Liver (tissue), 9 donors: ENCODE measurements around the gene CYFIP2. TPM values are rescaled to one million over a fixed set of nuclear protein-coding genes. Genes with fewer than 3 reads are reported as not detected.

ENCODE experiments used
- DNase-seq: peaks from one replicate; pipeline ENCODE4 v3.0.0-alpha.2; 2017; ENCODE audit warnings: low spot score
- H3K27ac ChIP-seq, 2 donors: one replicate each; pipeline ENCODE4 v1.7.0; 2013; ENCODE audit warnings: inconsistent platforms in 2 of 2, low read length in 2 of 2, control low read depth in 1 of 2, low read depth in 1 of 2, mild to moderate bottlenecking in 1 of 2
- H3K27me3 ChIP-seq, 4 donors: one replicate each; pipeline versions ENCODE4 v1.6.1 to v1.7.0; 2013; ENCODE audit warnings: low read length in 3 of 4, inconsistent platforms in 1 of 4, mild to moderate bottlenecking in 1 of 4, moderate library complexity in 1 of 4; ENCODE audit not compliant: control insufficient read depth in 4 of 4, insufficient read depth in 4 of 4
- H3K36me3 ChIP-seq, 4 donors: one replicate each; pipeline versions ENCODE4 v1.6.1 to v1.7.0; 2013; ENCODE audit warnings: low read length in 3 of 4, mild to moderate bottlenecking in 3 of 4, low read depth in 1 of 4, moderate library complexity in 1 of 4; ENCODE audit not compliant: control insufficient read depth in 4 of 4, insufficient read depth in 3 of 4
- H3K4me1 ChIP-seq, 4 donors: one replicate each; pipeline versions ENCODE4 v1.6.1 to v1.7.0; 2013; ENCODE audit warnings: low read length in 3 of 4, mild to moderate bottlenecking in 3 of 4, moderate library complexity in 1 of 4; ENCODE audit not compliant: control insufficient read depth in 4 of 4, insufficient read depth in 4 of 4
- H3K4me3 ChIP-seq, 3 donors: one replicate each; pipeline versions ENCODE4 v1.6.1 to v1.7.0; 2013; ENCODE audit warnings: low read length in 3 of 3, control low read depth in 1 of 3, low read depth in 1 of 3, mild to moderate bottlenecking in 1 of 3
- H3K9ac ChIP-seq, 2 donors: one replicate each; pipeline ENCODE4 v1.7.0; 2013; ENCODE audit warnings: low read length in 2 of 2, mild to moderate bottlenecking in 2 of 2, moderate library complexity in 2 of 2, control low read depth in 1 of 2, low read depth in 1 of 2
- H3K9me3 ChIP-seq, 4 donors: one replicate each; pipeline versions ENCODE4 v1.6.1 to v1.7.0; 2013; ENCODE audit warnings: low read length in 3 of 4; ENCODE audit not compliant: control insufficient read depth in 4 of 4
- EGR1 ChIP-seq, 2 donors: IDR thresholded peaks; 2 replicates each; pipeline ENCODE4 v1.6.1; 2016 to 2018; ENCODE audit warnings: antibody characterized with exemption in 2 of 2, low read depth in 2 of 2
- FOXA2 ChIP-seq: IDR thresholded peaks from 2 replicates; pipeline ENCODE4 v1.6.1; 2016; ENCODE audit warnings: antibody characterized with exemption
- GABPA ChIP-seq, 2 donors: IDR thresholded peaks in 1 of 2; conservative IDR thresholded peaks in 1 of 2; 2 replicates each; pipeline ENCODE4 v1.6.1; 2016; ENCODE audit warnings: antibody characterized with exemption in 2 of 2, mild to moderate bottlenecking in 1 of 2, moderate library complexity in 1 of 2
- HNF4A ChIP-seq, 2 donors: conservative IDR thresholded peaks; 2 replicates each; pipeline ENCODE4 v1.6.1; 2016; ENCODE audit warnings: antibody characterized with exemption in 2 of 2, mild to moderate bottlenecking in 2 of 2
- HNF4G ChIP-seq: IDR thresholded peaks from 2 replicates; pipeline ENCODE4 v1.6.1; 2016; ENCODE audit warnings: antibody characterized with exemption
- JUND ChIP-seq, 2 donors: IDR thresholded peaks; 2 replicates each; pipeline ENCODE4 v1.6.1; 2016; ENCODE audit warnings: antibody characterized with exemption in 2 of 2
- MAX ChIP-seq: IDR thresholded peaks from 2 replicates; pipeline ENCODE4 v1.6.1; 2016; ENCODE audit warnings: antibody characterized with exemption
- NR2F2 ChIP-seq: IDR thresholded peaks from 2 replicates; pipeline ENCODE4 v1.6.1; 2016; ENCODE audit warnings: antibody characterized with exemption
- RAD21 ChIP-seq, 2 donors: IDR thresholded peaks; 2 replicates each; pipeline ENCODE4 v1.6.1; 2016; ENCODE audit warnings: antibody characterized with exemption in 2 of 2, mild to moderate bottlenecking in 2 of 2
- RXRA ChIP-seq, 2 donors: IDR thresholded peaks; 2 replicates each; pipeline ENCODE4 v1.6.1; 2017 to 2018; ENCODE audit warnings: antibody characterized with exemption in 2 of 2, mild to moderate bottlenecking in 1 of 2
- SP1 ChIP-seq: IDR thresholded peaks from 2 replicates; pipeline ENCODE4 v1.6.1; 2018; ENCODE audit warnings: antibody characterized with exemption, mild to moderate bottlenecking
- TAF1 ChIP-seq: conservative IDR thresholded peaks from 2 replicates; pipeline ENCODE4 v1.6.1; 2016; ENCODE audit warnings: antibody characterized with exemption, mild to moderate bottlenecking
- YY1 ChIP-seq: IDR thresholded peaks from 2 replicates; pipeline ENCODE4 v1.6.1; 2016; ENCODE audit warnings: antibody characterized with exemption, mild to moderate bottlenecking
- WGBS: extraction: QIAGEN DNeasy Blood & Tissue Kit; methylation state at CpG from one replicate; pipeline ENCODE4 v1.1.7; 2013; 5-methylcytosine and 5-hydroxymethylcytosine counted together
- polyA plus RNA-seq, 2 donors: library from polyadenylated mRNA; stranded (reverse) in 1 of 2; unstranded in 1 of 2; fragments of 200-250 nt in 1 of 2; fragments of >200 nt in 1 of 2; fragmentation: Nextera tagmentation in 1 of 2; extraction: Ambion mirVana in 1 of 2; gene quantifications; one replicate each; pipeline versions ENCODE4 v1.2.1 to v1.2.3, GENCODE V29; 2013 to 2015
- total RNA-seq, 2 donors: library from RNA; depleted of rRNA; stranded (reverse); fragments of >200 nt; gene quantifications; one replicate each; pipeline ENCODE4 v1.2.3, GENCODE V29; 2014
- TF ChIP-seq, protein P1 (sequence below): fragments of 150-350 bp; IDR thresholded peaks from 2 replicates; pipeline ENCODE4 v1.5.1; 2017; ENCODE audit warnings: improper control_type of control experiment, low read depth, low read length; ENCODE audit not compliant: missing input control
- TF ChIP-seq, protein P2 (sequence below): IDR thresholded peaks from 2 replicates; pipeline ENCODE4 v1.6.1; 2016; ENCODE audit warnings: antibody characterized with exemption
- TF ChIP-seq, protein P3 (sequence below): IDR thresholded peaks from 2 replicates; pipeline ENCODE4 v1.6.1; 2016; ENCODE audit warnings: antibody characterized with exemption, mild to moderate bottlenecking
- donor health status: healthy.
- donor health status: healthy.
- donor health status: healthy.
- donor health status: healthy.
- donor health status: healthy.

CYFIP2 gene
- total and polyA plus RNA-seq, 4 donors, result 12.6 to 38.9 (median 28.2) TPM

DNA sequence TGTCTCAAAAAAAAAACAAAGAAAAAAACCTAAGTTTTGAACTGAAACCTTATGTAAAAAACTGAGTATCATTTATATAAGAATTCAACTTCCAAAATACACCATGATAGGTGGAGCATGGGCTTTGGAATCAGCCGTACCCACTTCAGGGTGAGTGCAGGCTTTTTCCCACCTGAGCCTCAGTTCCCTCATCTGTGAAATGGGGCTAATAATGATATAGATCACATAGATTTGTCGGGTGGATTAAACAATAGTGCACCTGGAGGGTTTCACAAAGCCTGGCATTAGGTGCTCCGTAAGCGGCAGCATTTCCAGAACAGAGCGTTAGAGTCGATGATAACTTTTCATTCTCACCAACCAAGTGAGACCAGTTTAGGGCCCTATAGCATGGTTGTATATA lies 91.9 kb downstream of the CYFIP2 start (continued):
- TF ChIP-seq YY1 (no peak), HNF4A (conservative IDR thresholded peaks at IDR 0.05) (no peak), FOXA2 (no peak), RAD21 (IDR thresholded peaks at IDR 0.05) (no peak), HNF4G (no peak), SP1 (no peak)
- TF ChIP-seq, protein P1, sequence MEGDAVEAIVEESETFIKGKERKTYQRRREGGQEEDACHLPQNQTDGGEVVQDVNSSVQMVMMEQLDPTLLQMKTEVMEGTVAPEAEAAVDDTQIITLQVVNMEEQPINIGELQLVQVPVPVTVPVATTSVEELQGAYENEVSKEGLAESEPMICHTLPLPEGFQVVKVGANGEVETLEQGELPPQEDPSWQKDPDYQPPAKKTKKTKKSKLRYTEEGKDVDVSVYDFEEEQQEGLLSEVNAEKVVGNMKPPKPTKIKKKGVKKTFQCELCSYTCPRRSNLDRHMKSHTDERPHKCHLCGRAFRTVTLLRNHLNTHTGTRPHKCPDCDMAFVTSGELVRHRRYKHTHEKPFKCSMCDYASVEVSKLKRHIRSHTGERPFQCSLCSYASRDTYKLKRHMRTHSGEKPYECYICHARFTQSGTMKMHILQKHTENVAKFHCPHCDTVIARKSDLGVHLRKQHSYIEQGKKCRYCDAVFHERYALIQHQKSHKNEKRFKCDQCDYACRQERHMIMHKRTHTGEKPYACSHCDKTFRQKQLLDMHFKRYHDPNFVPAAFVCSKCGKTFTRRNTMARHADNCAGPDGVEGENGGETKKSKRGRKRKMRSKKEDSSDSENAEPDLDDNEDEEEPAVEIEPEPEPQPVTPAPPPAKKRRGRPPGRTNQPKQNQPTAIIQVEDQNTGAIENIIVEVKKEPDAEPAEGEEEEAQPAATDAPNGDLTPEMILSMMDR, result no peak

DNA sequence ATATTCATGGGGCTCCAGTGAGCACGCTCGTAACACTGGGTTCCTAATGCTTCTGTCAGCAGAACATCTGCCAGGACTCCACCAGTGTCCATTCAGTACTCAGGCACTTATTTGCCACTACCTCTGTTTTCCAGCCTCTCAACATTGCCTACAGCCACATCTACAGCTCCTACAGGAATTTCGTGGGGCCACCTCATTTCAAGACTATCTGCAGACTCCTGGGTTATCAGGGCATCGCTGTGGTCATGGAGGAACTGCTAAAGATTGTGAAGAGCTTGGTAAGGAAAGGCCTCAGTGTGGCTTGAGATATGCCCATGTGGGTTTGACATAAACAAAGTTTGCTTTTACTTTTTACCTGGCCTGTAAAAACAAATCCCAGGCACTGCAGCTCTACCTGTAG lies 92.9 kb downstream of the CYFIP2 start:
- TF ChIP-seq EGR1 (IDR thresholded peaks at IDR 0.05; ENCODE audit: low read depth in 2 of 2), result no peak
- TF ChIP-seq HNF4G, result no peak
- TF ChIP-seq FOXA2, result no peak
- TF ChIP-seq MAX, result no peak
- TF ChIP-seq, protein P2, sequence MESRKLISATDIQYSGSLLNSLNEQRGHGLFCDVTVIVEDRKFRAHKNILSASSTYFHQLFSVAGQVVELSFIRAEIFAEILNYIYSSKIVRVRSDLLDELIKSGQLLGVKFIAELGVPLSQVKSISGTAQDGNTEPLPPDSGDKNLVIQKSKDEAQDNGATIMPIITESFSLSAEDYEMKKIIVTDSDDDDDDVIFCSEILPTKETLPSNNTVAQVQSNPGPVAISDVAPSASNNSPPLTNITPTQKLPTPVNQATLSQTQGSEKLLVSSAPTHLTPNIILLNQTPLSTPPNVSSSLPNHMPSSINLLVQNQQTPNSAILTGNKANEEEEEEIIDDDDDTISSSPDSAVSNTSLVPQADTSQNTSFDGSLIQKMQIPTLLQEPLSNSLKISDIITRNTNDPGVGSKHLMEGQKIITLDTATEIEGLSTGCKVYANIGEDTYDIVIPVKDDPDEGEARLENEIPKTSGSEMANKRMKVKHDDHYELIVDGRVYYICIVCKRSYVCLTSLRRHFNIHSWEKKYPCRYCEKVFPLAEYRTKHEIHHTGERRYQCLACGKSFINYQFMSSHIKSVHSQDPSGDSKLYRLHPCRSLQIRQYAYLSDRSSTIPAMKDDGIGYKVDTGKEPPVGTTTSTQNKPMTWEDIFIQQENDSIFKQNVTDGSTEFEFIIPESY, result no peak
- no peak for TF ChIP-seq RAD21 (IDR thresholded peaks at IDR 0.05)
- TF ChIP-seq TAF1, result no peak
- no peak for TF ChIP-seq JUND (IDR thresholded peaks at IDR 0.05)
- H3K9ac ChIP-seq, result no peak overlapping the region
- no peaks in the 10 kb centered on the region for H3K27me3 ChIP-seq
- DNase-seq, result no peak
- WGBS, result 93% methylated on average over 4 of the region's 4 CpGs
- H3K4me1 ChIP-seq, result no peaks in the 10 kb centered on the region
- no peak overlapping the region for H3K27ac ChIP-seq
- no peak overlapping the region for H3K4me3 ChIP-seq
- no peaks in the 10 kb centered on the region for H3K9me3 ChIP-seq
- peaks cover 4 to 13% (median 9%) of the 10 kb centered on the region in 4 donors for H3K36me3 ChIP-seq

DNA sequence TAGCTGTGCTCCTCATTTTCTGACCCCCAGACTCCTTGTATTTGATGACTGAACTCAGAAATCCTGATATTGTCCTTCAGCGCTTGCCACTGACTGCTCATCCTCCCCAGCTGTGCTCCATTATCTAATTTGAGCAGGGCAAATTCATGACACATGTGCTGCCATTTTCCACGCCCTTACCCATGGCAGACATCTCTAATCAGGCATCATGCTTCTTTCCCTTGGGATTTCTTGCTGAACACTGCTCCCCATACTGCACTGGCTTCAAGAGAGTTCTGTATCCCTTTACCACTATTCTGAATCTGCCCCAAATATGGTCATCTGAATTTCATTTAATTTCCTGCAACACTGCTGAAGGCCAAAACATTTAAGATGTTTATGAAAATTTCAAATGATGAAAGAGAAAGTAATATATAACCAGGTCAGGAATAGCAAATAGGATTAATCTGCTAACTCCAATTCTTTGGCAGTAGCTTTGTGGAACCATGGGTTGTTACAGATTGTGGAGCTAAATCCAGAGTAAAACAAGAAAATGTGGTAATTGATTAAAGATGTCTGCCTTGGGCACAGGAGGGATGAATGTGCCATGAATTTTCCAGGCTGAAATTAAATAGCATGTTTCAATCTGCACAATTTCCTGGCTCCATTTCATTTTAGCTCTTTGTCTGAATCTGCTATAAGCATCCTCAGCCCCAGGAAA lies 93.6 kb downstream of the CYFIP2 start:
- no peak for DNase-seq
- no peaks in the 10 kb centered on the region for H3K9me3 ChIP-seq
- 95% methylated on average over 2 of the region's 2 CpGs for WGBS
- TF ChIP-seq JUND (IDR thresholded peaks at IDR 0.05) (no peak), NR2F2 (no peak), GABPA (IDR thresholded peaks at IDR 0.05 in 1 of 2, conservative IDR thresholded peaks at IDR 0.05 in 1 of 2) (no peak), RXRA (IDR thresholded peaks at IDR 0.05) (no peak), MAX (no peak), HNF4A (conservative IDR thresholded peaks at IDR 0.05) (no peak), FOXA2 (no peak), YY1 (no peak)
- TF ChIP-seq, protein P1, result no peak
- TF ChIP-seq, protein P3, sequence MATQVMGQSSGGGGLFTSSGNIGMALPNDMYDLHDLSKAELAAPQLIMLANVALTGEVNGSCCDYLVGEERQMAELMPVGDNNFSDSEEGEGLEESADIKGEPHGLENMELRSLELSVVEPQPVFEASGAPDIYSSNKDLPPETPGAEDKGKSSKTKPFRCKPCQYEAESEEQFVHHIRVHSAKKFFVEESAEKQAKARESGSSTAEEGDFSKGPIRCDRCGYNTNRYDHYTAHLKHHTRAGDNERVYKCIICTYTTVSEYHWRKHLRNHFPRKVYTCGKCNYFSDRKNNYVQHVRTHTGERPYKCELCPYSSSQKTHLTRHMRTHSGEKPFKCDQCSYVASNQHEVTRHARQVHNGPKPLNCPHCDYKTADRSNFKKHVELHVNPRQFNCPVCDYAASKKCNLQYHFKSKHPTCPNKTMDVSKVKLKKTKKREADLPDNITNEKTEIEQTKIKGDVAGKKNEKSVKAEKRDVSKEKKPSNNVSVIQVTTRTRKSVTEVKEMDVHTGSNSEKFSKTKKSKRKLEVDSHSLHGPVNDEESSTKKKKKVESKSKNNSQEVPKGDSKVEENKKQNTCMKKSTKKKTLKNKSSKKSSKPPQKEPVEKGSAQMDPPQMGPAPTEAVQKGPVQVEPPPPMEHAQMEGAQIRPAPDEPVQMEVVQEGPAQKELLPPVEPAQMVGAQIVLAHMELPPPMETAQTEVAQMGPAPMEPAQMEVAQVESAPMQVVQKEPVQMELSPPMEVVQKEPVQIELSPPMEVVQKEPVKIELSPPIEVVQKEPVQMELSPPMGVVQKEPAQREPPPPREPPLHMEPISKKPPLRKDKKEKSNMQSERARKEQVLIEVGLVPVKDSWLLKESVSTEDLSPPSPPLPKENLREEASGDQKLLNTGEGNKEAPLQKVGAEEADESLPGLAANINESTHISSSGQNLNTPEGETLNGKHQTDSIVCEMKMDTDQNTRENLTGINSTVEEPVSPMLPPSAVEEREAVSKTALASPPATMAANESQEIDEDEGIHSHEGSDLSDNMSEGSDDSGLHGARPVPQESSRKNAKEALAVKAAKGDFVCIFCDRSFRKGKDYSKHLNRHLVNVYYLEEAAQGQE, result no peak
- TF ChIP-seq, protein P2, result no peak

More for the DNA sequence above, 93.6 kb downstream of the CYFIP2 start:
- Histone ChIP-seq H3K27me3 (no peaks in the 10 kb centered on the region), H3K27ac (no peak overlapping the region), H3K36me3 (peaks cover 4 to 13% (median 9%) of the 10 kb centered on the region in 4 donors), H3K4me3 (no peak overlapping the region), H3K4me1 (no peaks in the 10 kb centered on the region), H3K9ac (no peak overlapping the region)
